ENCODE results near the gene MTG2.

The MTG2 gene

GRCh38 chr20:62198496-62198895, 15.7 kb downstream of the MTG2 start:
- DNase-seq: peak in 3 of 10 donors; percentile 32 to 43 (median 43)
- intact Hi-C loops (cut with DNase I): no loop called here

GRCh38 chr20:62198931-62199330, 16.1 kb downstream of the MTG2 start:
- peak in 3 of 10 donors; percentile 48 to 79 (median 49) for DNase-seq
- intact Hi-C loops (cut with DNase I): no loop called here

DNA sequence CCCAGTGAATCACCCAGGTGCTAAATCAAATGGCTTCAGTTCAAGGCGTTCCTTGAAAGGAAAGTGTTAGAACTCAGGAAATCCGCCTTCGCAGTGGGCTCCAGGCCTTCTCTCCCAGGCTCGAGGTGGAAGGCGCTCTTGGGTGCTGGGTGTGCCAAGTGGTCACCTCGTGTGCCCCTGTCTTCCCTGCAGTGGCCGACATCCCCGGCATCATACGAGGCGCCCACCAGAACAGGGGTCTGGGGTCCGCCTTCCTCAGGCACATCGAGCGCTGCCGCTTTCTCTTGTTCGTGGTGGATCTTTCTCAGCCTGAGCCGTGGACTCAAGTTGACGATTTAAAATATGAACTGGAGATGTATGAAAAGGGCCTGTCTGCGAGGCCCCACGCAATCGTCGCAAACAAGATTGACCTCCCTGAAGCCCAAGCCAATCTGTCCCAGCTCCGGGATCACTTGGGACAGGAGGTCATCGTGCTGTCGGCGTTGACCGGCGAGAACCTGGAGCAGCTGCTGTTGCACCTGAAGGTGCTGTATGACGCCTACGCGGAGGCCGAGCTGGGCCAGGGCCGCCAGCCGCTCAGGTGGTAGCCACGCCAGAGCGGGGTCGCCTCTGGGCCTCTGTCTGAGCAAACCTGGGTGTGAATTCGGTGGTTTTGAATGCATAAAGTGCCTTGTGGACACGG, 17.8 kb downstream of the MTG2 start:
- peak in 3 of 10 donors; percentile 60 to 78 (median 61) for DNase-seq
- intact Hi-C loops (cut with DNase I): no loop called here

DNA sequence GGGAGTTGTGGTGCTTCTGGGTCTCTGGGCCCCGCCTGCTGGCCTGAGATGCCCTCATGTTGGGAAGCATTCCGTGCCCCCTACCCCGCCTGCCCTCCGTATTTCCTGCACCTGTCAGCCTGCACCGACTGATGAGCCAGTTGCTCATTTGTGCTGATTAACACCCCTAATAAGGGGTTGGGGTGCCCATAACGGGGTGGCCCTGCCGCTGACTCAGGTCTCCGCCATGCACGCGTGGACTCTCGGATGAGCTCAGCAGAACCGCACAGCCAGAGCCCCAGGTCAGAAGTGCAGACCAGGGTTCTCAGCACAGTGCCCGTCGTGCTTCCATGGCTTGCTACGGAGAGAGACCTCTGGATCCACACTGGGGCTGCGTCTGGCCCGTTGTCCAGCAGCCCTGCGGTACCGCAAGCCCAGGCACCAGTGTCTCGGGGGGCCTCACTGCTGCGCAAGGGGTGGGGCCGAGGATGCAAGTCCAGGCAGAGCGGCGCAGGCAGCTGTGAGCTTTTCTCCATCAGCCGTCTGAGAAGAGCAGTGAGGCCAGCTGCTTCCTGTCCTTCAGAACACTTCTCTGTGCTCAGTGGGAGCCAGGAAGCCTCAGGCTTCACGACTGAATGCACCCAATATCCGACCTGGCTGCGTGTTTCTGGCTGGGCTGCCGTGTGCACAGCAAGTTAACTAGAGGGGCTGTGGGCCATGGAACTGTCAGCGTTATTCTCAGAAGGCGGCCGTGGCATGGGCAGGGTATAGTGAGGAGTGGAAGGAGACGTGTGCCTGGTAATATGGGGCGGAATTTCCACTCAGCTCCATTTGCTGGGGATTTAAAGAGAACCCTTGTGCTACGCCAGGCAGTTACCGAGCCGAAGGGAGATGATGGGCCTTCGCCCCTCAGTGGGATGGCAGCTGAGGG, 18.6 kb downstream of the MTG2 start:
- intact Hi-C loops (cut with DNase I): no loop called here
- DNase-seq: peak in 4 of 10 donors; percentile 2 to 63 (median 56)

- DNase-seq: peak in 4 of 10 donors; percentile 1 to 67 (median 25)
- intact Hi-C loops (cut with DNase I): no loop called here
Observed at GRCh38 chr20:62202083-62202395, 19.2 kb downstream of the MTG2 start.

DNA sequence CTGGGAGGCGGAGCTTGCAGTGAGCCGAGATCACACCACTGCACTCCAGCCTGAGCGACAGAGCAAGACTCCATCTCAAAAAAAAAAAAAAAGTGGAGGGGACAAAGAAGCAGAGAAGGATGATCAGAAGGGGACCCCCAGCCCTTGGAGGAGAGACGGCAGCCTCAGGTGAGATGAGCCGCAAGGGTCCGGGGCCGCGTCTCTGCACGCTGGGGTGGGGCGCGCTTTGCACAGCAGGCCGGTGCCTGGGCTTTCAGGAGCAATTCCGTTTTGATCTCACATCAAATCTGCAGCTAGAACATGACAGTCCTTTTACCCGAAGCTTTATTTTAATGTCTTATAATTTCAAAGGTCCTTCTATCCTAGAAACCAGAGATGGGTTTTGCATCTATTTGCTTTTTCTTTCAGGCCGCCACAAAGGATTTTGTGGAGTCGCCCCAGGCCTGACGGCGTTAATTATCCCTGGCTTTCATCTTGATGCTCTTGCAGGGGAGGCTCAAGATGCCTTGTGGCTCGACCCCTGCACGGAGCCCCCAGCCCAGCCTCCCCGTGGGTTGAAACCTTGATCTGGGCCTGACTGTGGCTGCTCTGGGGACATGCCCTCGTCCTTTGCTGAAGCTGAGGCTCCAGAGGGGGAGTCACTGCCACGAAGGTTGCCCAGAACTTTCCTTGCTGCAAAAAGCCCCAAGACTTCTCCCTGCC, 20.0 kb downstream of the MTG2 start:
- intact Hi-C loops (cut with DNase I): no loop called here
- peak in 4 of 10 donors; percentile 15 to 67 (median 44) for DNase-seq

DNA sequence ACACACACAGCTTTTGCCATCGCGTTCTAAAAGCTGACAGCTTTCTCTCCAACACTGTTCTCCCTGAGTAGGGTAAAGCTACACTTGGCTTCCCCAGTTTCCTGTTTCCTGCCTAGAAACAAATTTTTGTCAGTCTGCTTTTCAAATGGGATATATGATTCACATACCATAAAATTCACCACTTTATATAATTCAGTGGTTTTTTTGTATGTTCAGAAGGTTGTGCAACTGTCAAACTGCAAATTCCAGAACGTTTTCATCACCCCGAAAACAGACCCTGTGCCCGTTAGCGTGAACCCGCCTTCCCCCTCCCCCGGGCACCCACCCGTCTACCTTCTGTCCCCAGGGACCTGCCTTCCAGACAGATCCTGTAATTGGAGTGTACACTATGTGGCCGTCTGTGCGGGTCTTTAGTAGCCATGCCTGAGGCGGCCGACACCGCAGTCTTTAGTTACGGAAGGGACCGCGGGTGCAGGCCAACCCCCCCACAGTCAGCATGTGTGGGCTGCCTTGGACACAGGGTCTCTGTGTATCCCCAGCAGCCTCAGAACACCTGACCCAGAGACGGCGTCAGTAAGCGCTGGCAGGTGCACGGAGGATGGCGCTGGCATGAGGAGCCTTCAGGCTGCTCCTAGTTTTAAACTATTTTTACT, 20.7 kb downstream of the MTG2 start:
- intact Hi-C loops (cut with DNase I): no loop called here
- DNase-seq: peak in 4 of 10 donors; percentile 16 to 59 (median 46)

DNA sequence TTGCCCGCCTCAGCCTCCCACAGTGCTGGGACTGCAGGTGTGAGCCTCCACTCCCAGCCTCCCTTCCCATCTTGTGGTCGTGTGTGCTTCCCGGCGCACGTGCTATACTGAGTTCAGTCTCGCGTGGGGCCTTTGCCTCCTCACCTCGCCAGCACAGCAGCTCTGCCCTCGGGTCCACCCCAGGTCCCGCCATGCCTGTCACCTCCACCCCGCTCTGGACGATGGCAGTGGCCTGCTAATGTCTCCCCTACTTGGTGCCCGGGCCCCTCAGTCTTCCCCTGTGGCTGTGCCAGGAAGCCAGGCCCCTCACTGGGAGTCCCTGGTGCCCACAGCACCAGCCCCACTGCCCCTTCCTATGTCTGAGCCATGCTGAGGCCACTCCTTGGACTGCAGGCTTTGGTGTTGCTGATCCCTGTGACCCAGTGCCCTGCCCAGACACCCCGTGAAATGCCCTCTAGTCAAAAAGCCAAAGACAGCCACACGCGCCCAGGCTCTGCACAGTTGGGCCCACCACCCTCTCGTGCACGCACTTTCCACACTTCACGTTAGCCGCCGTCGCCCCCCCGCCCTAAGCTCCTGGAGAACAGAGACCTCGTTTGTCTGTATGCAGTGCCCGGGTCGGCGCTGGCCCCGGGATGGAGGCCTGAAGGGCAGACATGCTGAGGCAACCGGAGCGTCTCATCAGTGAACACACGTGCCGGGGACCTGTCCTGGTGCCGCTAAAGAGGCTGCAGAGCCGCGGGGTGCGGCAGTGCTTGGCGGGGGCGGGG, 23.0 kb downstream of the MTG2 start:
- DNase-seq: peak in 4 of 10 donors; percentile 20 to 80 (median 68)
- intact Hi-C loops (cut with DNase I): no loop called here

GRCh38 chr20:62206388-62206775, 23.6 kb downstream of the MTG2 start:
- intact Hi-C loops (cut with DNase I): no loop called here

GRCh38 chr20:62208061-62208794, 25.4 kb downstream of the MTG2 start:
- intact Hi-C loops (cut with DNase I): no loop called here
- peak in 4 of 10 donors; percentile 38 to 81 (median 70) for DNase-seq

More at GRCh38 chr20:62206388-62206775, 23.6 kb downstream of the MTG2 start:
- peak in 2 of 10 donors; percentile 15 to 52 for DNase-seq

DNA sequence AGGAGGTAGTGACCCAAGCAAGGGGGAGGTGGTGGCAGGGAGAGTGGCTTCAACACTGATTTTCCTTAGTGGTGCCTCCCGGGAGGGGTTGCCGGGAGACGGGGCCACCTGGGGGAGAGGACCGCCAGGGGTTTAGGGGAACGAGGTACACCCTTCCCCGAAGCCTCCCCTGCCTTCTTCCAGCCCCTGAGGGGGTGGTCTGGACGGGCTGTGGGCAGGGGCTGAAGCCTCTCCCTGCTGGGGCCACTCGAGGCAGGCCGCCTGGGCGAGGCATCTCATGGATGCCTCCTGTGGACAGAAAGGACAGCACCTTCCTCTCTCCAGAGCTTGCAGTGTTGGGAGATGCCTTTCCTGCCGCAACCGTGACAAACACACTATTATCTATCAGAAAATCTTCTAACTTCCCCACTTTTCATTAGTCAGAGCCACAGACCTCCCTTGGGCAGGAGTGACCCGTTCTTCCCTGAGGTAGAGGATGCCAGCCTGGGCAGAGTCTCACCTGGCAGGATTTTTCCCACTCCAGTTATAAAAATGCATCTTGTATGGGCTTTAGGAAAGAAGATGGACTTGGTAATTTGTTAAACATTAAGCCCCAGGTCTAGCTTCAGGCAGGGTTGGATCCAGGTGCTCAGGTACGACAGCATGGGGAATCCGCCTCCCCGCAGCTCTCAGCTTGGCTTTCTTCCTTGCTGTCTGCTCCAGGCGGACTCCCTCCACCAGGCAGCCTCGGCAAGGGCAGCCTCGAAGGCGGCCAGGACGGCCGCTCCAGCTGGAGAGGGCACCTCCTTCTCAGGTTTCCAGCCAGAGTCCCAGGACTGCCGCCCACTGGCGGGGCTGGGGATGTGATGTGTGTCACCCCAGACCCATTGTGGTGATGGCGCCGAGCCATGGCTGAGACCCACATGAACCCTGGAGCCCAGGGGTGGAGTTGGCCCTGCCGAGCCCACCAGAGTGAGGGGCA, 26.2 kb downstream of the MTG2 start:
- peak in 4 of 10 donors; percentile 27 to 72 (median 64) for DNase-seq

DNA sequence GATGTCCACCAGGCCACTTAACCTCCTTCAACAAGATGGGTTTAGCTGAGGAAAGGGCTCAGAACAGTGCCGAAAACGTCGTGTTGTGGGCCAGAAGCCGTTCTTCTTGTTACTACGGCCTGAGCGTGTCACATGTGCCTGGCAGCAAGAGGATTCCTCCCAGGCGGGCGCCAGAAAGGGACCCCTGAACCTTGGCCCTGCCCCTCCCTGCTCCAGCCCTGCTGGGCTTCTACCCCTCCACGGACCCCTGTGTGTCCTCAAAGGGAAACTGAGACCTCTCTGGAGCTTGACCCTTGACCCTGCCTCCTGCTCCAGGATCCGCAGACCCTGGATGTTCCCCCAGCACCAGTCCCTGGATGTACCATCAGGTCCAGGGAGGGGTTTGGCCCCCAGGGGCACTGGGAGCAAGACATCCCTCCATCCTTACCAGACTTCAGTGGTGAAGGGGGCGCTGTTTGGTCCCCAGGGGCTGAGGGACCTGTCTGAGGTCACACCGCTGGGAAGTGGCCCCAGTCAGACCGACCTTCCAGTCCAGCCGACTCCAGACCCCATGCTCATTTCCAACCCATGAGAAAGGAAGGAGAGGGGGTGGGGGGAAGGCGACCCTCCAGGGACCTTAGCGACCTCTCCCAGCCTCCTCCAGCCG, 27.1 kb downstream of the MTG2 start:
- peak in 4 of 10 donors; percentile 6 to 72 (median 54) for DNase-seq
- intact Hi-C loops (cut with DNase I): no loop called here

More for the DNA sequence above, 26.2 kb downstream of the MTG2 start:
- intact Hi-C loops (cut with DNase I): no loop called here

- intact Hi-C loops (cut with DNase I): no loop called here
- DNase-seq: peak in 4 of 10 donors; percentile 26 to 82 (median 56)
Observed at GRCh38 chr20:62210496-62210855, 27.6 kb downstream of the MTG2 start.

DNA sequence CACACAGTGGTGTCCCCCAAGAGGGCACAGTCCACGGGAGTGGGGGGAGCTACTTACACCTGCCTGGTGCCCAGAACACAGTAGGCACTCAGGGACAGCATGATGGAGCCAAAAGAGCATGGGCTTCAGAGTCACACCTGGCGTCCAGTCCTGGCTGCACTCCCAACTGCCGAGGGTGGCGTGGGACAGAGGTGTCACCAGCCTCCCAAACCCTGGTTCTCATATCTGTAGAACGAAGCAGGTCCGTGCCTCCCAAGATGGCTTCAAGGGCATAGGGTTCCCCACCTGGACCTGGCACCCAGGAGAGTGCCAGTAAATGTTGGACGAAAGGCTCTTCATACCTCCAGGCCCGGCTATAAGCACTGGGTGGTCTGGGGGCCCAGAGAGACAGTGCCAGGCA, 28.4 kb downstream of the MTG2 start:
- DNase-seq: peak in 4 of 10 donors; percentile 3 to 62 (median 54)
- intact Hi-C loops (cut with DNase I): no loop called here

- peak in 4 of 10 donors; percentile 1 to 49 (median 27) for DNase-seq
- intact Hi-C loops (cut with DNase I): no loop called here
Observed at GRCh38 chr20:62211769-62212288, 29.0 kb downstream of the MTG2 start.

GRCh38 chr20:62212299-62212698, 29.5 kb downstream of the MTG2 start:
- DNase-seq: peak in 3 of 10 donors; percentile 7 to 71 (median 67)
- intact Hi-C loops (cut with DNase I): no loop called here

DNA sequence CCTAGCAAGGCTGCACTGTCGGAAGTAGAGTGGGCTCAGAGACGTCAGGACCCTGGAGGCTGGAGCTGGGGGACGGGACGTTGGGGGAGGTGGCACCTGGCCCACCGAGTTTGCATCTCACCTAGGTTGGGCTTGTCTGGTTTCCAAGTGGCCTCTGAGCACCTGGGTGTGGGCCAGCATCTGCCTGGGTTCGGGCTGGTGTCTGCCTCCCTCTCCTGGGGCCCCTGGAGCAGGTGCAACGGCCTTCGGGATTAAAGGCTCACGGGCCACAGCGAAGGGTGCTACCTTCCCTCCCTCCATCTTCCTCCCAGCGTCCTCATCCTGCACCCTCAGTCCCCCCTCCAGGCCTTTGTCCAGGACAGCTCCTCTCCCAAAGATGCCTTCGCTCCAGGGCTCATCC, 31.2 kb downstream of the MTG2 start:
- peak in 2 of 10 donors; percentile 4 to 73 for DNase-seq

More for the DNA sequence above, 31.2 kb downstream of the MTG2 start:
- intact Hi-C loops (cut with DNase I): no loop called here
